ENCODE measurements around the gene HABP2.

DNA sequence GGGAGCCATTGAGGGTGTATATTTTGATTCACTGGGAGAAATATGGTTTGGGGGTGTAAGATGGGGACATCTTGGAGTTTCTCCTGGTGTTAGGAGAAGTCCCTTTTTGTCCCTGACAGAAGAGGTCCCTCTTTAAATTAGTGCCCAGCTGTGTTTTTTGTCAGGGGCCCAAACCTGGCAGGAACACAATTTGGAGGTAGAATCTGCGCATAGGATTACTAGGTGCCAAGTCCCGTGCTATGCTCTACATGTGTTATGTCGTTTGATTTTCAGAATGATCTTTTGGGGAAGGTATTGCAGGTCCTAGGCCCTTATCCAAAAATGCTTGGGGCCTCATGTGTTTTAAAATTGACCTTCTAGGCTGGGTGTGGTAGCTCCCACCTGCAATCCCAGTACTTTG lies 36.8 kb upstream of the HABP2 start:
- TF ChIP-seq, protein P1, sequence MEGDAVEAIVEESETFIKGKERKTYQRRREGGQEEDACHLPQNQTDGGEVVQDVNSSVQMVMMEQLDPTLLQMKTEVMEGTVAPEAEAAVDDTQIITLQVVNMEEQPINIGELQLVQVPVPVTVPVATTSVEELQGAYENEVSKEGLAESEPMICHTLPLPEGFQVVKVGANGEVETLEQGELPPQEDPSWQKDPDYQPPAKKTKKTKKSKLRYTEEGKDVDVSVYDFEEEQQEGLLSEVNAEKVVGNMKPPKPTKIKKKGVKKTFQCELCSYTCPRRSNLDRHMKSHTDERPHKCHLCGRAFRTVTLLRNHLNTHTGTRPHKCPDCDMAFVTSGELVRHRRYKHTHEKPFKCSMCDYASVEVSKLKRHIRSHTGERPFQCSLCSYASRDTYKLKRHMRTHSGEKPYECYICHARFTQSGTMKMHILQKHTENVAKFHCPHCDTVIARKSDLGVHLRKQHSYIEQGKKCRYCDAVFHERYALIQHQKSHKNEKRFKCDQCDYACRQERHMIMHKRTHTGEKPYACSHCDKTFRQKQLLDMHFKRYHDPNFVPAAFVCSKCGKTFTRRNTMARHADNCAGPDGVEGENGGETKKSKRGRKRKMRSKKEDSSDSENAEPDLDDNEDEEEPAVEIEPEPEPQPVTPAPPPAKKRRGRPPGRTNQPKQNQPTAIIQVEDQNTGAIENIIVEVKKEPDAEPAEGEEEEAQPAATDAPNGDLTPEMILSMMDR (conservative IDR thresholded peaks at IDR 0.05; ENCODE audit: low read depth in 2 of 2) = no peak
- TF ChIP-seq POLR2AphosphoS5 (IDR thresholded peaks at IDR 0.05; ENCODE audit: low read depth) = no peak
- TF ChIP-seq JUNB (IDR thresholded peaks at IDR 0.05; ENCODE audit: unreplicated experiment) = no peak
- no peak for TF ChIP-seq EZH2 (IDR thresholded peaks at IDR 0.05; ENCODE audit: low read depth, unreplicated experiment)
- TF ChIP-seq, protein P2, sequence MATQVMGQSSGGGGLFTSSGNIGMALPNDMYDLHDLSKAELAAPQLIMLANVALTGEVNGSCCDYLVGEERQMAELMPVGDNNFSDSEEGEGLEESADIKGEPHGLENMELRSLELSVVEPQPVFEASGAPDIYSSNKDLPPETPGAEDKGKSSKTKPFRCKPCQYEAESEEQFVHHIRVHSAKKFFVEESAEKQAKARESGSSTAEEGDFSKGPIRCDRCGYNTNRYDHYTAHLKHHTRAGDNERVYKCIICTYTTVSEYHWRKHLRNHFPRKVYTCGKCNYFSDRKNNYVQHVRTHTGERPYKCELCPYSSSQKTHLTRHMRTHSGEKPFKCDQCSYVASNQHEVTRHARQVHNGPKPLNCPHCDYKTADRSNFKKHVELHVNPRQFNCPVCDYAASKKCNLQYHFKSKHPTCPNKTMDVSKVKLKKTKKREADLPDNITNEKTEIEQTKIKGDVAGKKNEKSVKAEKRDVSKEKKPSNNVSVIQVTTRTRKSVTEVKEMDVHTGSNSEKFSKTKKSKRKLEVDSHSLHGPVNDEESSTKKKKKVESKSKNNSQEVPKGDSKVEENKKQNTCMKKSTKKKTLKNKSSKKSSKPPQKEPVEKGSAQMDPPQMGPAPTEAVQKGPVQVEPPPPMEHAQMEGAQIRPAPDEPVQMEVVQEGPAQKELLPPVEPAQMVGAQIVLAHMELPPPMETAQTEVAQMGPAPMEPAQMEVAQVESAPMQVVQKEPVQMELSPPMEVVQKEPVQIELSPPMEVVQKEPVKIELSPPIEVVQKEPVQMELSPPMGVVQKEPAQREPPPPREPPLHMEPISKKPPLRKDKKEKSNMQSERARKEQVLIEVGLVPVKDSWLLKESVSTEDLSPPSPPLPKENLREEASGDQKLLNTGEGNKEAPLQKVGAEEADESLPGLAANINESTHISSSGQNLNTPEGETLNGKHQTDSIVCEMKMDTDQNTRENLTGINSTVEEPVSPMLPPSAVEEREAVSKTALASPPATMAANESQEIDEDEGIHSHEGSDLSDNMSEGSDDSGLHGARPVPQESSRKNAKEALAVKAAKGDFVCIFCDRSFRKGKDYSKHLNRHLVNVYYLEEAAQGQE (IDR thresholded peaks at IDR 0.05; ENCODE audit: unreplicated experiment) = no peak
- no peak for TF ChIP-seq ETS1 (IDR thresholded peaks at IDR 0.05)
- no peak for TF ChIP-seq CREB1 (CRISPR knock-in tag; IDR thresholded peaks at IDR 0.05; ENCODE audit: low read depth)
- no peak for TF ChIP-seq ZNF114 (CRISPR knock-in tag; IDR thresholded peaks at IDR 0.05)
- no peak for TF ChIP-seq EZH2phosphoT487 (IDR thresholded peaks at IDR 0.05; ENCODE audit: unreplicated experiment)
- no peak for TF ChIP-seq ZNF331 (CRISPR knock-in tag; IDR thresholded peaks at IDR 0.05; ENCODE audit: low read depth)
- TF ChIP-seq STAT1 (IDR thresholded peaks at IDR 0.05; ENCODE audit: unreplicated experiment) = no peak
- TF ChIP-seq NANOG (IDR thresholded peaks at IDR 0.05; ENCODE audit: borderline replicate concordance) = no peak

Data from GM23338 (cell line).